ENCODE results near the gene ZMAT3.
A peak's percentile ranks its signal among the peaks of the same experiment; 100 is the strongest.
"Not testable (repeated sequence)": the region's sequence is repeated elsewhere in the genome, so short reads cannot be mapped to it uniquely, and the experiment has no call there.

The ZMAT3 gene, protein sequence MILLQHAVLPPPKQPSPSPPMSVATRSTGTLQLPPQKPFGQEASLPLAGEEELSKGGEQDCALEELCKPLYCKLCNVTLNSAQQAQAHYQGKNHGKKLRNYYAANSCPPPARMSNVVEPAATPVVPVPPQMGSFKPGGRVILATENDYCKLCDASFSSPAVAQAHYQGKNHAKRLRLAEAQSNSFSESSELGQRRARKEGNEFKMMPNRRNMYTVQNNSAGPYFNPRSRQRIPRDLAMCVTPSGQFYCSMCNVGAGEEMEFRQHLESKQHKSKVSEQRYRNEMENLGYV

GRCh38 chr3:179071323-179072099 is at the start of gene ZMAT3:
Gene ZMAT3 (minus strand): TSS chr3:179071809. CDS start chr3:179067752, 4,057 bp downstream.
- in situ Hi-C loops (cut with MboI; ENCODE audit: low sequenced_read_pairs, unreplicated experiment): no loop called here
- peak; percentile 86 for DNase-seq (ENCODE audit: low spot score)
- TF ChIP-seq CTCF (IDR thresholded peaks at IDR 0.05; ENCODE audit: borderline replicate concordance, control extremely low read depth, extremely low read depth, insufficient read depth, missing control alignments): no peak

DNA sequence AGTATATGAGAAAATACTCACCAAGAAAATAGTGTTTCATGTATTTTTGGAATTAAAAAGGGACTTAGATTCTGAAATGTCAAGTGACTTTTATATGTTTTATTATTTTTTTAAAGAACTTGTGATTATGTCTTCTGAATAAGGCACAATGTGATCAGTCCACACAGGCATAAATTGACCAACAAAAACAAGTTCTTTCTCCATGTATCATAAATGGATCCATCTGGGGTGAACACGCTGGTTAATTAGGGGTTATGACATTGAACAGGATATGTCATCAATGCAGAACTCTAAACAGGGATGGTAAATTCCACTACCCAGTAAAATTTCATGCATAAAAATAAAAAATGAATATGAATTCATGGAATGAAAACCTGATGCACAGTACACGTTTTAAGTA is 45.2 kb upstream of the ZMAT3 start:
- no peak for DNase-seq (ENCODE audit: low spot score)
- in situ Hi-C loops (cut with MboI; ENCODE audit: low sequenced_read_pairs, unreplicated experiment): no loop called here
- no peak for TF ChIP-seq CTCF (IDR thresholded peaks at IDR 0.05; ENCODE audit: borderline replicate concordance, control extremely low read depth, extremely low read depth, insufficient read depth, missing control alignments)

DNA sequence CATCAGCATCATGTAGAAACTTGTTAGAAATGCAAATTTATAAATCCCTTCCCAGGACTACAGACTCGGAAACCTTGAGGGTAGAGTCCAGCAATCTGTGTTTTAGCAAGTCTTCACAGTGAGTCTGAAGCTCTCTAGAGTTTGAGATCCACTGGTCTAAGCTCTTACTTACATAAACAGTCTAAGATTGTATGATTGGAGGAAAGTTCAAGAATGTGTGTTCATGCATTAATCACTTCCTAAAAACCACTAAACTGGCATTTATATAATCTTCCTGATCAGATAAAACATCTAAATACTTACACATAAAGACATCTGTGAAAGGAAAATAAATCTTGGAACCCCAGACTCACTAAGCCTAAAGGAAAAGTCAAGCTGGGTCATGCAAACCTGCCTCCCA is 43.8 kb upstream of the ZMAT3 start:
- DNase-seq (ENCODE audit: low spot score); in situ Hi-C loops (cut with MboI; ENCODE audit: low sequenced_read_pairs, unreplicated experiment): not testable (repeated sequence)

- no peak for DNase-seq (ENCODE audit: low spot score)
- no peak for TF ChIP-seq CTCF (IDR thresholded peaks at IDR 0.05; ENCODE audit: borderline replicate concordance, control extremely low read depth, extremely low read depth, insufficient read depth, missing control alignments)
- in situ Hi-C loops (cut with MboI; ENCODE audit: low sequenced_read_pairs, unreplicated experiment): no loop called here
These were observed 42.3 kb upstream of the ZMAT3 start for GRCh38 chr3:179113903-179114302.

- in situ Hi-C loops (cut with MboI; ENCODE audit: low sequenced_read_pairs, unreplicated experiment): no loop called here
- DNase-seq (ENCODE audit: low spot score): no peak
- TF ChIP-seq CTCF (IDR thresholded peaks at IDR 0.05; ENCODE audit: borderline replicate concordance, control extremely low read depth, extremely low read depth, insufficient read depth, missing control alignments): no peak
These were observed 36.5 kb upstream of the ZMAT3 start for GRCh38 chr3:179108086-179108485.

GRCh38 chr3:179107617-179108016 is 36.0 kb upstream of the ZMAT3 start:
- no peak for TF ChIP-seq CTCF (IDR thresholded peaks at IDR 0.05; ENCODE audit: borderline replicate concordance, control extremely low read depth, extremely low read depth, insufficient read depth, missing control alignments)
- no peak for DNase-seq (ENCODE audit: low spot score)
- in situ Hi-C loops (cut with MboI; ENCODE audit: low sequenced_read_pairs, unreplicated experiment): no loop called here

DNA sequence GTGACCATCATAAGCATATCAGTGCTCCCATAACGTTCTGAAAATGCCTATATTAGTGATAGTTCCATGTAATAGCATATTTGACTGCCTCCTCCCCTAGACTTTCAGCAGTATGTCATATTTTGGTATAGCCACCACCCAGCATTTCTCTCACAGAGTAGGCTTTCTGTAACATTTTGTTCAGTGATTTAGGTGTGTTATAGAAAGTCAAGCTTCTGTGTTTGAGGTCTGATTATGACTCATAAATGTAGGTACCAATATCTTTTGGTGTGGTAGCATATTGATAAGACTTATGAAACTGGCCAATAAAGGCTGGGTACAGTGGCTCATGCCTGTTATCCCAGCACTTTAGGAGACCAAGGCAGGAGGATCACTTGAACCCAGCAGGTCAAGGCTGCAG is 34.3 kb upstream of the ZMAT3 start:
- in situ Hi-C loops (cut with MboI; ENCODE audit: low sequenced_read_pairs, unreplicated experiment): no loop called here
- no peak for DNase-seq (ENCODE audit: low spot score)
- TF ChIP-seq CTCF (IDR thresholded peaks at IDR 0.05; ENCODE audit: borderline replicate concordance, control extremely low read depth, extremely low read depth, insufficient read depth, missing control alignments): no peak
